ENCODE data around the gene EEF2. TPM values are rescaled to one million over a fixed set of nuclear protein-coding genes. Genes with fewer than 3 reads are reported as not detected.

The EEF2 gene
- total and polyA plus RNA-seq, 2 of the 4 experiments (the other 2 are of a cell fraction) = 1,505 to 2,161 TPM

GRCh38 chr19:4010808-4011110, 25.5 kb upstream of the EEF2 start:
- no TSS peak for BruUV-seq (replicated peaks)
- peaks cover 24% of the 10 kb centered on the region for H3K4me1 ChIP-seq (ENCODE audit: control insufficient read depth, insufficient read depth, low read length)
- ATAC-seq (ENCODE audit: low read depth) (no peak), DNase-seq (no peak)
- peaks cover 77% of the 10 kb centered on the region for H4K20me1 ChIP-seq (ENCODE audit: insufficient read depth, low read length)
- POLR2A ChIA-PET (ENCODE audit: unreplicated experiment) = no interaction called here
- H3K18ac ChIP-seq (ENCODE audit: low read depth, low read length) = no peak overlapping the region
- in situ Hi-C loops (cut with MboI; ENCODE audit: low sequenced_read_pairs) (no loop called here), dilution Hi-C loops (cut with HindIII; ENCODE audit: low sequenced_read_pairs, unreplicated experiment) (no loop called here), intact Hi-C loops (cut with micrococcal nuclease) (no loop called here)
- no peak overlapping the region for H4K5ac ChIP-seq (ENCODE audit: low read depth, low read length)
- no peak overlapping the region for H3K56ac ChIP-seq (ENCODE audit: extremely low read depth, insufficient read depth, low read length)
- CTCF ChIA-PET = no interaction called here
- no peak overlapping the region for H3K27ac ChIP-seq (ENCODE audit: insufficient read depth, low read length)
- no peak overlapping the region for H4K91ac ChIP-seq (ENCODE audit: insufficient read depth, low read depth, low read length)
- H4K8ac ChIP-seq (ENCODE audit: low read depth in 2 of 2, low read length in 2 of 2) = no peak overlapping the region
- peaks cover 30% of the 10 kb centered on the region for H3K36me3 ChIP-seq (ENCODE audit: control insufficient read depth, insufficient read depth, low read length)
- no peak for TF ChIP-seq MAZ (IDR thresholded peaks at IDR 0.05; ENCODE audit: borderline replicate concordance, low read depth, low read length)
- no peak for TF ChIP-seq CEBPB (IDR thresholded peaks at IDR 0.05; ENCODE audit: low read depth, low read length)
- TF ChIP-seq RCOR1 (IDR thresholded peaks at IDR 0.05; ENCODE audit: insufficient replicate concordance, low read length) = no peak
- no peak for TF ChIP-seq MAFK (IDR thresholded peaks at IDR 0.05; ENCODE audit: low read depth, low read length)
- TF ChIP-seq POLR2A (IDR thresholded peaks at IDR 0.05; ENCODE audit: low read depth, low read length) = no peak
- TF ChIP-seq USF2 (IDR thresholded peaks at IDR 0.05; ENCODE audit: low read depth, low read length) = no peak
- TF ChIP-seq RFX5 (IDR thresholded peaks at IDR 0.05; ENCODE audit: low read depth, low read length) = no peak
- no peak for TF ChIP-seq CTCF (conservative IDR thresholded peaks at IDR 0.05; ENCODE audit: low read depth, low read length)
- TF ChIP-seq SMC3 (IDR thresholded peaks at IDR 0.05; ENCODE audit: low read depth, low read length) = no peak
- no peak for TF ChIP-seq ELK1 (IDR thresholded peaks at IDR 0.05; ENCODE audit: borderline replicate concordance, low read depth, low read length)
- TF ChIP-seq RAD21 (IDR thresholded peaks at IDR 0.05; ENCODE audit: low read length) = no peak
- no peak for TF ChIP-seq CHD1 (IDR thresholded peaks at IDR 0.05; ENCODE audit: low read depth, low read length)
- no peak for TF ChIP-seq BHLHE40 (IDR thresholded peaks at IDR 0.05; ENCODE audit: low read depth, low read length)
- H3K27me3 ChIP-seq (ENCODE audit: control insufficient read depth, insufficient read depth, low read length) = no peaks in the 10 kb centered on the region
- H3K4me3 ChIP-seq (ENCODE audit: insufficient read depth, low read depth, low read length) = no peak overlapping the region
- H2BK20ac ChIP-seq (ENCODE audit: low read depth, low read length) = no peak overlapping the region
- H2BK15ac ChIP-seq (ENCODE audit: low read depth, low read length) = no peak overlapping the region
- H3K14ac ChIP-seq (replicated peaks; ENCODE audit: low read depth, low read length) = no peak overlapping the region
- no peak overlapping the region for H3K23ac ChIP-seq (ENCODE audit: low read depth, low read length)
- no peak overlapping the region for H2BK5ac ChIP-seq (ENCODE audit: low read depth, low read length, poor library complexity, severe bottlenecking)
- no peak overlapping the region for H3K4me2 ChIP-seq (ENCODE audit: low read depth, low read length)
- H2AFZ ChIP-seq (replicated peaks; ENCODE audit: low read length, poor library complexity) = no peak overlapping the region
- WGBS, 2 experiments (ENCODE audit: extremely low coverage in 2 of 2, insufficient read length in 1 of 2) = 44% methylated on average over 3 of the region's 14 CpGs; no CpG with 5 or more reads in 1 of the 2 experiments
- H2BK120ac ChIP-seq (ENCODE audit: low read depth, low read length) = no peak overlapping the region
- no peak overlapping the region for H3K4ac ChIP-seq (ENCODE audit: low read depth, low read length)
- peaks cover 33 to 83% of the 10 kb centered on the region in 2 experiments for H3K79me1 ChIP-seq (ENCODE audit: low read depth in 1 of 2, low read length in 2 of 2)
- H2AK9ac ChIP-seq (replicated peaks; ENCODE audit: low read depth, low read length, poor library complexity) = no peak overlapping the region
- no peaks in the 10 kb centered on the region for H3K9me1 ChIP-seq (ENCODE audit: insufficient read depth, low read length)
- no peak overlapping the region for H2AK5ac ChIP-seq (ENCODE audit: low read depth, low read length)
- H3K9ac ChIP-seq (ENCODE audit: low read depth, low read length) = no peak overlapping the region
- no peaks in the 10 kb centered on the region for H3K9me3 ChIP-seq (ENCODE audit: control insufficient read depth, insufficient read depth, low read length)
